ENCODE measurements around the gene OR2L8.

The OR2L8 gene

GRCh38 chr1:247992986-247993385 is 44.3 kb downstream of the OR2L8 start:
- no peak for DNase-seq (ENCODE audit: low spot score)

- DNase-seq (ENCODE audit: low spot score), result no peak
These were observed 50.2 kb downstream of the OR2L8 start for GRCh38 chr1:247998811-247999210.

All from ecto neural progenitor cell (in vitro differentiated cells).